SJCRH30 (cell line): Measurements from ENCODE around the gene ZNF316. TPM values are rescaled to one million over a fixed set of nuclear protein-coding genes. Genes with fewer than 3 reads are reported as not detected.
A peak's percentile ranks its signal among the peaks of the same experiment; 100 is the strongest.
"Not testable (repeated sequence)": the region's sequence is repeated elsewhere in the genome, so short reads cannot be mapped to it uniquely, and the experiment has no call there.

Experiments
- DNase-seq, 2 experiments: peaks; one replicate each; pipeline ENCODE4 v3.0.0-alpha.2; 2015 to 2020
- H3K27ac ChIP-seq: fragments of 250-450 bp; sonication (Bioruptor Pico); 2 replicates; pipeline ENCODE4 v1.5.1; 2020; ENCODE audit warnings: mild to moderate bottlenecking, moderate library complexity
- H3K27me3 ChIP-seq: fragments of 250-450 bp; sonication (Bioruptor Pico); 2 replicates; pipeline ENCODE4 v1.5.1; 2020; ENCODE audit warnings: mild to moderate bottlenecking, moderate library complexity
- H3K36me3 ChIP-seq: fragments of 250-450 bp; sonication (Bioruptor Pico); 2 replicates; pipeline ENCODE4 v1.5.1; 2020; ENCODE audit warnings: mild to moderate bottlenecking, moderate library complexity
- H3K4me1 ChIP-seq: fragments of 250-450 bp; sonication (Bioruptor Pico); 2 replicates; pipeline ENCODE4 v1.5.1; 2020; ENCODE audit warnings: mild to moderate bottlenecking, moderate library complexity
- H3K4me3 ChIP-seq: fragments of 250-450 bp; sonication (Bioruptor Pico); 2 replicates; pipeline ENCODE4 v1.5.1; 2020; ENCODE audit warnings: mild to moderate bottlenecking, moderate library complexity
- H3K9me3 ChIP-seq: fragments of 250-450 bp; sonication (Bioruptor Pico); replicated peaks from 2 replicates; pipeline ENCODE4 v1.5.1; 2020; ENCODE audit warnings: mild to moderate bottlenecking, moderate library complexity
- total RNA-seq: library from RNA; depleted of rRNA; stranded (reverse); fragments of >200 nt; shearing (Covaris generic); gene quantifications from 2 replicates; pipeline ENCODE4 v1.2.3, GENCODE V29; 2014; rRNA removed

Gene ZNF316
- total RNA-seq, 1 experiment from 2014 or later: 16.2 TPM

- peaks cover 15% of the 10 kb centered on the region for H3K36me3 ChIP-seq
- no peak overlapping the region for H3K4me3 ChIP-seq
- H3K27ac ChIP-seq: no peak overlapping the region
- peaks cover 8% of the 10 kb centered on the region; the same call in 1 of the 2 replicates for H3K9me3 ChIP-seq
- no peaks in the 10 kb centered on the region for H3K27me3 ChIP-seq
- DNase-seq: no peak
- H3K4me1 ChIP-seq: no peaks in the 10 kb centered on the region
Observed at GRCh38 chr7:6658618-6659345, 21.7 kb downstream of the ZNF316 start.

GRCh38 chr7:6670851-6671250 lies 33.7 kb downstream of the ZNF316 start:
- not testable (repeated sequence) for H3K4me1 ChIP-seq, H3K27ac ChIP-seq, DNase-seq, H3K36me3 ChIP-seq, H3K4me3 ChIP-seq, H3K27me3 ChIP-seq
- H3K9me3 ChIP-seq: peaks cover 33% of the 10 kb centered on the region

- Histone ChIP-seq H3K4me3 (no peak overlapping the region), H3K9me3 (peaks cover 44% of the 10 kb centered on the region), H3K27me3 (no peaks in the 10 kb centered on the region), H3K36me3 (no peaks in the 10 kb centered on the region), H3K4me1 (no peaks in the 10 kb centered on the region), H3K27ac (no peak overlapping the region)
- DNase-seq: no peak
Observed at GRCh38 chr7:6675807-6676405, 38.8 kb downstream of the ZNF316 start.

- H3K27ac ChIP-seq: no peak overlapping the region
- peaks cover 35% of the 10 kb centered on the region for H3K9me3 ChIP-seq
- H3K4me1 ChIP-seq: no peaks in the 10 kb centered on the region
- H3K27me3 ChIP-seq: no peaks in the 10 kb centered on the region
- no peak for DNase-seq
- no peak overlapping the region for H3K4me3 ChIP-seq
- no peaks in the 10 kb centered on the region for H3K36me3 ChIP-seq
Observed at GRCh38 chr7:6680146-6680545, 43.0 kb downstream of the ZNF316 start.

GRCh38 chr7:6691103-6691502 lies 54.0 kb downstream of the ZNF316 start:
- peaks cover 89% of the 10 kb centered on the region for H3K9me3 ChIP-seq
- H3K27ac ChIP-seq: no peak overlapping the region
- no peak overlapping the region for H3K4me3 ChIP-seq
- DNase-seq: no peak
- no peaks in the 10 kb centered on the region for H3K4me1 ChIP-seq
- H3K36me3 ChIP-seq: peaks cover 100% of the 10 kb centered on the region
- no peaks in the 10 kb centered on the region for H3K27me3 ChIP-seq

- DNase-seq: peak in 1 of 2 experiments; percentile 28
- H3K4me3 ChIP-seq: no peak overlapping the region
- H3K27me3 ChIP-seq: no peaks in the 10 kb centered on the region
- peaks cover 89% of the 10 kb centered on the region for H3K9me3 ChIP-seq
- peaks cover 100% of the 10 kb centered on the region for H3K36me3 ChIP-seq
- no peak overlapping the region for H3K27ac ChIP-seq
- no peaks in the 10 kb centered on the region for H3K4me1 ChIP-seq
Observed at GRCh38 chr7:6691609-6692106, 54.5 kb downstream of the ZNF316 start.

- DNase-seq: no peak
- Histone ChIP-seq H3K36me3 (peaks cover 88% of the 10 kb centered on the region), H3K4me1 (no peaks in the 10 kb centered on the region), H3K4me3 (no peak overlapping the region), H3K27ac (no peak overlapping the region), H3K9me3 (peaks cover 48% of the 10 kb centered on the region), H3K27me3 (no peaks in the 10 kb centered on the region)
Observed at GRCh38 chr7:6700793-6701192, 63.7 kb downstream of the ZNF316 start.

- Histone ChIP-seq H3K9me3 (peaks cover 37% of the 10 kb centered on the region), H3K36me3 (peaks cover 77% of the 10 kb centered on the region)
- DNase-seq: peak in 1 of 2 experiments; percentile 26
Observed at GRCh38 chr7:6701860-6702259, 64.7 kb downstream of the ZNF316 start.

More at GRCh38 chr7:6701860-6702259, 64.7 kb downstream of the ZNF316 start:
- H3K4me3 ChIP-seq: no peak overlapping the region
- no peaks in the 10 kb centered on the region for H3K4me1 ChIP-seq
- H3K27me3 ChIP-seq: no peaks in the 10 kb centered on the region
- no peak overlapping the region for H3K27ac ChIP-seq

Other genes with a start within 250 kb of the ZNF316 start
- gene DAGLB, start 189.4 kb upstream of the ZNF316 start, total RNA-seq: 15.5 and 16.9 TPM in 2 replicates
- 140 and 153 TPM in 2 replicates for gene KDELR2, start 153.2 kb upstream of the ZNF316 start, total RNA-seq
- 0.12 and 0.20 TPM in 2 replicates for gene GRID2IP, start 85.9 kb upstream of the ZNF316 start, total RNA-seq
- gene ZDHHC4, start 59.9 kb upstream of the ZNF316 start, total RNA-seq: 56.7 and 57.8 TPM in 2 replicates
- gene INTS15, start 47.3 kb upstream of the ZNF316 start, total RNA-seq: 16.4 and 18.8 TPM in 2 replicates
- gene ZNF853, start 21.7 kb upstream of the ZNF316 start, total RNA-seq: 10.6 and 10.9 TPM in 2 replicates
- 37.7 and 41.6 TPM in 2 replicates for gene ZNF12, start 69.6 kb downstream of the ZNF316 start, total RNA-seq
- 0.10 and 0.18 TPM in 2 replicates for gene RSPH10B2, start 116.8 kb downstream of the ZNF316 start, total RNA-seq
- 73.7 and 85.5 TPM in 2 replicates for gene CCZ1B, start 189.0 kb downstream of the ZNF316 start, total RNA-seq